Keratinocyte (primary cell): ENCODE measurements around the gene SRSF9.

ENCODE experiments used
- EZH2 ChIP-seq: IDR thresholded peaks from one replicate; pipeline ENCODE4 v1.6.1; 2012; ENCODE audit warnings: inconsistent platforms, mild to moderate bottlenecking, low read length, moderate library complexity
- TF ChIP-seq, protein P1 (sequence below), 3 experiments: IDR thresholded peaks in 1 of 3; conservative IDR thresholded peaks in 1 of 3; optimal IDR thresholded peaks in 1 of 3; 2 replicates in 2 of 3; 3 replicates in 1 of 3; pipeline versions ENCODE3 to v1.5.1; 2011; ENCODE audit warnings: low read length in 3 of 3, mild to moderate bottlenecking in 3 of 3, moderate library complexity in 2 of 3, control low read depth in 1 of 3, inconsistent platforms in 1 of 3; ENCODE audit not compliant: insufficient read depth in 2 of 3; ENCODE audit errors: extremely low read depth in 1 of 3

DNA sequence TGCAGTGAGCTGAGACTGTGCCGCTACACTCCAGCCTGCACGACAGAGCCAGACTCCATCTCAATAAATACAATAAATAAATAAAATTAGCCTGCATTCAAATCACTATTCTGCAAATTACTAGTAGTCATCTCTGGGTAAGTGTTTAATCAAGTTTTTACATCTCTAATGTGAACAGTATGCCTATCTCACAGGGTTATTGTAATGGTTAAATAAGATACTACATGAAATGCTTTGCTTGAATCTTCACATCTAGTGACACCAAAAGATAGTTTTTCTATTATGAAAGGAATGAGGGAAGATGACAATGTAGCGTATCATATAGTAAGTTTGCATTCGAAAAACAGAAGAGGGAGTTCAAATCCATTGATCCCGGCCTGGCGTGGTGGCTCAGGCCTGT, 2.1 kb downstream of the SRSF9 start:
- TF ChIP-seq, protein P1, sequence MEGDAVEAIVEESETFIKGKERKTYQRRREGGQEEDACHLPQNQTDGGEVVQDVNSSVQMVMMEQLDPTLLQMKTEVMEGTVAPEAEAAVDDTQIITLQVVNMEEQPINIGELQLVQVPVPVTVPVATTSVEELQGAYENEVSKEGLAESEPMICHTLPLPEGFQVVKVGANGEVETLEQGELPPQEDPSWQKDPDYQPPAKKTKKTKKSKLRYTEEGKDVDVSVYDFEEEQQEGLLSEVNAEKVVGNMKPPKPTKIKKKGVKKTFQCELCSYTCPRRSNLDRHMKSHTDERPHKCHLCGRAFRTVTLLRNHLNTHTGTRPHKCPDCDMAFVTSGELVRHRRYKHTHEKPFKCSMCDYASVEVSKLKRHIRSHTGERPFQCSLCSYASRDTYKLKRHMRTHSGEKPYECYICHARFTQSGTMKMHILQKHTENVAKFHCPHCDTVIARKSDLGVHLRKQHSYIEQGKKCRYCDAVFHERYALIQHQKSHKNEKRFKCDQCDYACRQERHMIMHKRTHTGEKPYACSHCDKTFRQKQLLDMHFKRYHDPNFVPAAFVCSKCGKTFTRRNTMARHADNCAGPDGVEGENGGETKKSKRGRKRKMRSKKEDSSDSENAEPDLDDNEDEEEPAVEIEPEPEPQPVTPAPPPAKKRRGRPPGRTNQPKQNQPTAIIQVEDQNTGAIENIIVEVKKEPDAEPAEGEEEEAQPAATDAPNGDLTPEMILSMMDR (optimal IDR thresholded peaks at IDR 0.05 in 1 of 3, IDR thresholded peaks at IDR 0.05 in 1 of 3, conservative IDR thresholded peaks at IDR 0.05 in 1 of 3; ENCODE audit: extremely low read depth in 1 of 3, insufficient read depth in 2 of 3, low read length in 3 of 3): no peak
- TF ChIP-seq EZH2: no peak
